IPS-18a (cell line): ENCODE data around the gene DAZAP2.
"Not testable (repeated sequence)": the region's sequence is repeated elsewhere in the genome, so short reads cannot be mapped to it uniquely, and the experiment has no call there.

Experiments
- H3K27ac ChIP-seq: one replicate; pipeline ENCODE4 v1.5.1; 2013; ENCODE audit warnings: low read length
- H3K27me3 ChIP-seq: one replicate; pipeline ENCODE4 v1.6.1; 2013; ENCODE audit warnings: mild to moderate bottlenecking, low read length; ENCODE audit not compliant: control insufficient read depth, insufficient read depth
- H3K36me3 ChIP-seq: one replicate; pipeline ENCODE4 v1.6.1; 2013; ENCODE audit warnings: low read depth, low read length; ENCODE audit not compliant: control insufficient read depth
- H3K4me1 ChIP-seq: one replicate; pipeline ENCODE4 v1.6.1; 2013; ENCODE audit warnings: low read depth, low read length; ENCODE audit not compliant: control insufficient read depth
- H3K4me3 ChIP-seq: one replicate; pipeline ENCODE4 v1.5.1; 2013; ENCODE audit warnings: low read length
- H3K9ac ChIP-seq: one replicate; pipeline ENCODE4 v1.6.1; 2013; ENCODE audit warnings: mild to moderate bottlenecking, low read length, moderate library complexity
- H3K9me3 ChIP-seq: one replicate; pipeline ENCODE4 v1.6.1; 2013; ENCODE audit warnings: low read depth, low read length; ENCODE audit not compliant: control insufficient read depth

DAZAP2 gene

DNA sequence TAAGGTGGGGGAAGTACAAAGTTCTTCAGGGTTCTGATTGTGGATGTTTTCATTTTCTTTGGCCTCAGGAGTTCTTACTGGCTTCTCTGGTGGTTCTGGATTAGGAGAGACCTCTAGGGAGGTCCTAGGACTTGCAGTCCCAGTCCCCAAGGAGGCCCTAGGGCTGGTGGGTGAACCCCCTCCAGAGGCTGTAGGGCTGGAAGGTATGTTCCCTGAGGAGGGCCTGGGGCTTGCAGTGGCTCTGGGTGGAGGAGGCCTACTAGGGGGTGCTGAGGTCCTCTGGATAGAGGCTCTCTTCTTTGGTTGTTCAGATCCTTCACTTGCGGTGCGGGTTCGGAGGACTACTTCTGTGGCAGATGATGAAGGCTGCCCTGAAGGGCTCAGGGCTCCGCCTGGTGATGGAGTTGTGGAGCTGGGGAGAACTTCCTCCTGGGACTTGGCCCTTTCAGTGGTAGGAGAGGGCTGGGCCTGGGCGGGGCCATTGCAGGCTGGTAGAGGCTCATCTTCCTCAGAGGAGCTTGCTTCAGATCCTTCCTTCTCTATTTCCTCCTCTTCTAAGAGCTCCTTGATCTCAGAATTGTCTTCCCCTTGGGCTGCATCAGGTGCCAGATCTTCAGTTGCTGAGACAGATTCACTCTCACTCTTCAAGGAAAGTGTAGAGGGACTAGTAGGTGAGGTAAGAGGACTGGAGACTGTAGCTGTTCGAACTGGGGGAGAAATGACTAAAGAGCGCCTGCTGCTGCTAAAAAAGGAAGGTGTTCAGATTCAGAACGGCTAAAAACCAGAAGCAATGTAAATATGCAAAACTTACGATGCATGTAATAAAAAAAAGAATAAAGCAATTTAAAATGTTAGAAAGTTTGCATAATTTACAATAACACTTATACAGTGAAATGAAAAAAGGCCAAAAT, 53.2 kb downstream of the DAZAP2 start:
- H3K27me3 ChIP-seq, H3K4me1 ChIP-seq, H3K9ac ChIP-seq, H3K4me3 ChIP-seq, H3K36me3 ChIP-seq, H3K9me3 ChIP-seq, H3K27ac ChIP-seq: not testable (repeated sequence)
